ENCODE data around the gene CISD2.

CISD2 gene

DNA sequence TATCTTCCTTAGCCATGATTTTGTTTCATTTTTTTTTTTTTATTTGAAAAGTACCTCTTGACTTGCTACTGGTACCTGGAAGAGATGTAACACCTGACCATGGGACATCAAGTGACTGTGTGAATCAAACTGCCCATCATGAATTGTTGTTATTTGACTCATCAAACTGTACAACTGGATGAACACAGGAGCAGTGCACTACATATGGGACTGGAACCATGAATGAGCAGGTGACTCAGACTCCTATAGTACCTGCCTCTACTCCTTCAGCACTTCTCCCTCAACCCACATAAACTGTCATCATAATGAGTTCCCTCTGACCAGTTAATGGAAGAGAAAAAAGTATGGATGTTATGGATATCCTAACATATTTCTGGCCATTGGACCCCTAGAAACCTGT is 25.5 kb upstream of the CISD2 start:
- H2AK5ac ChIP-seq (ENCODE audit: low read length) = no peak overlapping the region
- H3K4me2 ChIP-seq (ENCODE audit: low read length) = no peak overlapping the region

GRCh38 chr4:102843938-102844337 is 24.9 kb upstream of the CISD2 start:
- Histone ChIP-seq H3K36me3 (ENCODE audit: control insufficient read depth in 1 of 2, insufficient read depth in 2 of 2, low read length in 2 of 2) (peaks cover 0 to 2% of the 10 kb centered on the region in 2 experiments), H3K79me1 (ENCODE audit: low read length) (no peaks in the 10 kb centered on the region), H2AFZ (ENCODE audit: insufficient read depth, low read length, poor library complexity) (no peak overlapping the region), H3K27me3 (ENCODE audit: insufficient read depth, low read length) (no peaks in the 10 kb centered on the region), H4K91ac (ENCODE audit: low read depth, low read length) (no peak overlapping the region), H2BK12ac (ENCODE audit: low read length) (no peak overlapping the region), H3K4me1 (ENCODE audit: control insufficient read depth in 1 of 2, insufficient read depth in 2 of 2, low read length in 2 of 2) (no peaks in the 10 kb centered on the region), H3K18ac (ENCODE audit: low read length) (no peak overlapping the region), H3K9me3 (ENCODE audit: insufficient read depth, low read depth, low read length) (no peaks in the 10 kb centered on the region), H3K79me2 (ENCODE audit: control insufficient read depth, insufficient read depth, low read length, poor library complexity) (no peaks in the 10 kb centered on the region), H3K14ac (ENCODE audit: low read length) (no peak overlapping the region), H3K9ac (ENCODE audit: low read length) (no peak overlapping the region), H3K27ac (ENCODE audit: low read depth, low read length) (no peak overlapping the region), H3K4ac (ENCODE audit: low read depth, low read length) (no peak overlapping the region), H3K4me3 (ENCODE audit: low read depth, low read length) (no peak overlapping the region), H4K8ac (ENCODE audit: low read depth, low read length) (no peak overlapping the region), H2BK120ac (ENCODE audit: insufficient read depth, low read length, poor library complexity) (no peak overlapping the region), H2BK5ac (ENCODE audit: low read depth, low read length, poor library complexity) (no peak overlapping the region), H3K4me2 (ENCODE audit: low read length) (no peak overlapping the region), H2AK5ac (ENCODE audit: low read length) (no peak overlapping the region), H4K12ac (ENCODE audit: low read depth, low read length) (no peak overlapping the region), H3K23ac (ENCODE audit: low read length) (no peak overlapping the region)
- DNase-seq = no peak
- no CpG with 5 or more reads among the region's 1 CpG for WGBS (ENCODE audit: extremely low coverage, insufficient coverage, insufficient read length)

More for the DNA sequence above, 25.5 kb upstream of the CISD2 start:
- Histone ChIP-seq H2BK5ac (ENCODE audit: low read depth, low read length, poor library complexity) (no peak overlapping the region), H3K9ac (ENCODE audit: low read length) (no peak overlapping the region), H4K12ac (ENCODE audit: low read depth, low read length) (no peak overlapping the region), H3K79me1 (ENCODE audit: low read length) (no peaks in the 10 kb centered on the region), H2AFZ (ENCODE audit: insufficient read depth, low read length, poor library complexity) (no peak overlapping the region), H3K4me3 (ENCODE audit: low read depth, low read length) (no peak overlapping the region), H2BK12ac (ENCODE audit: low read length) (no peak overlapping the region), H3K14ac (ENCODE audit: low read length) (no peak overlapping the region), H3K27me3 (ENCODE audit: insufficient read depth, low read length) (no peaks in the 10 kb centered on the region), H3K9me3 (ENCODE audit: insufficient read depth, low read depth, low read length) (no peaks in the 10 kb centered on the region), H4K91ac (ENCODE audit: low read depth, low read length) (no peak overlapping the region), H2BK120ac (ENCODE audit: insufficient read depth, low read length, poor library complexity) (no peak overlapping the region), H3K4ac (ENCODE audit: low read depth, low read length) (no peak overlapping the region), H4K8ac (ENCODE audit: low read depth, low read length) (no peak overlapping the region), H3K36me3 (ENCODE audit: control insufficient read depth in 1 of 2, insufficient read depth in 2 of 2, low read length in 2 of 2) (peaks cover 0 to under 1% of the 10 kb centered on the region in 2 experiments), H3K23ac (ENCODE audit: low read length) (no peak overlapping the region), H3K4me1 (ENCODE audit: control insufficient read depth in 1 of 2, insufficient read depth in 2 of 2, low read length in 2 of 2) (no peaks in the 10 kb centered on the region), H3K18ac (ENCODE audit: low read length) (no peak overlapping the region), H3K79me2 (ENCODE audit: control insufficient read depth, insufficient read depth, low read length, poor library complexity) (no peaks in the 10 kb centered on the region), H3K27ac (ENCODE audit: low read depth, low read length) (no peak overlapping the region)
- DNase-seq = no peak

GRCh38 chr4:102847687-102848086 is 21.1 kb upstream of the CISD2 start:
- H2AFZ ChIP-seq (ENCODE audit: insufficient read depth, low read length, poor library complexity) = no peak overlapping the region
- no peak overlapping the region for H3K4ac ChIP-seq (ENCODE audit: low read depth, low read length)
- no peak overlapping the region for H3K4me3 ChIP-seq (ENCODE audit: low read depth, low read length)
- H3K27me3 ChIP-seq (ENCODE audit: insufficient read depth, low read length) = no peaks in the 10 kb centered on the region
- H3K79me2 ChIP-seq (ENCODE audit: control insufficient read depth, insufficient read depth, low read length, poor library complexity) = no peaks in the 10 kb centered on the region
- H2BK120ac ChIP-seq (ENCODE audit: insufficient read depth, low read length, poor library complexity) = no peak overlapping the region
- WGBS (ENCODE audit: extremely low coverage, insufficient coverage, insufficient read length) = no CpG with 5 or more reads among the region's 8 CpGs
- H2AK5ac ChIP-seq (ENCODE audit: low read length) = no peak overlapping the region
- H2BK12ac ChIP-seq (ENCODE audit: low read length) = no peak overlapping the region
- no peak overlapping the region for H3K9ac ChIP-seq (ENCODE audit: low read length)
- H3K23ac ChIP-seq (ENCODE audit: low read length) = no peak overlapping the region
- H3K79me1 ChIP-seq (ENCODE audit: low read length) = no peaks in the 10 kb centered on the region
- H3K27ac ChIP-seq (ENCODE audit: low read depth, low read length) = no peak overlapping the region
- no peak overlapping the region for H4K91ac ChIP-seq (ENCODE audit: low read depth, low read length)
- H2BK5ac ChIP-seq (ENCODE audit: low read depth, low read length, poor library complexity) = no peak overlapping the region
- H3K4me1 ChIP-seq (ENCODE audit: control insufficient read depth in 1 of 2, insufficient read depth in 2 of 2, low read length in 2 of 2) = no peaks in the 10 kb centered on the region
- H3K4me2 ChIP-seq (ENCODE audit: low read length) = no peak overlapping the region
- DNase-seq = no peak
- H3K18ac ChIP-seq (ENCODE audit: low read length) = no peak overlapping the region
- H3K36me3 ChIP-seq (ENCODE audit: control insufficient read depth in 1 of 2, insufficient read depth in 2 of 2, low read length in 2 of 2) = peaks cover 0 to 2% of the 10 kb centered on the region in 2 experiments
- H4K12ac ChIP-seq (ENCODE audit: low read depth, low read length) = no peak overlapping the region
- H4K8ac ChIP-seq (ENCODE audit: low read depth, low read length) = no peak overlapping the region
- no peak overlapping the region for H3K14ac ChIP-seq (ENCODE audit: low read length)
- no peaks in the 10 kb centered on the region for H3K9me3 ChIP-seq (ENCODE audit: insufficient read depth, low read depth, low read length)

GRCh38 chr4:102849579-102850104 is 19.1 kb upstream of the CISD2 start:
- H3K9me3 ChIP-seq (ENCODE audit: insufficient read depth, low read depth, low read length) = no peaks in the 10 kb centered on the region
- no peak overlapping the region for H4K12ac ChIP-seq (ENCODE audit: low read depth, low read length)
- H4K91ac ChIP-seq (ENCODE audit: low read depth, low read length) = no peak overlapping the region
- DNase-seq = no peak
- H3K27me3 ChIP-seq (ENCODE audit: insufficient read depth, low read length) = no peaks in the 10 kb centered on the region
- H2BK120ac ChIP-seq (ENCODE audit: insufficient read depth, low read length, poor library complexity) = no peak overlapping the region
- H2BK12ac ChIP-seq (ENCODE audit: low read length) = no peak overlapping the region
- no peaks in the 10 kb centered on the region for H3K79me2 ChIP-seq (ENCODE audit: control insufficient read depth, insufficient read depth, low read length, poor library complexity)
- no peak overlapping the region for H3K27ac ChIP-seq (ENCODE audit: low read depth, low read length)
- H3K14ac ChIP-seq (ENCODE audit: low read length) = no peak overlapping the region
- H3K79me1 ChIP-seq (ENCODE audit: low read length) = no peaks in the 10 kb centered on the region
- no peak overlapping the region for H3K4ac ChIP-seq (ENCODE audit: low read depth, low read length)
- no peak overlapping the region for H4K8ac ChIP-seq (ENCODE audit: low read depth, low read length)
- no peak overlapping the region for H2AFZ ChIP-seq (ENCODE audit: insufficient read depth, low read length, poor library complexity)
- H3K36me3 ChIP-seq (ENCODE audit: control insufficient read depth in 1 of 2, insufficient read depth in 2 of 2, low read length in 2 of 2) = peaks cover 0 to 2% of the 10 kb centered on the region in 2 experiments
- no CpG with 5 or more reads among the region's 3 CpGs for WGBS (ENCODE audit: extremely low coverage, insufficient coverage, insufficient read length)
- H3K18ac ChIP-seq (ENCODE audit: low read length) = no peak overlapping the region
- H3K4me3 ChIP-seq (ENCODE audit: low read depth, low read length) = no peak overlapping the region
- H3K9ac ChIP-seq (ENCODE audit: low read length) = no peak overlapping the region
- H2BK5ac ChIP-seq (ENCODE audit: low read depth, low read length, poor library complexity) = no peak overlapping the region
- no peak overlapping the region for H3K4me2 ChIP-seq (ENCODE audit: low read length)
- no peak overlapping the region for H3K23ac ChIP-seq (ENCODE audit: low read length)
- no peak overlapping the region for H2AK5ac ChIP-seq (ENCODE audit: low read length)
- no peaks in the 10 kb centered on the region for H3K4me1 ChIP-seq (ENCODE audit: control insufficient read depth in 1 of 2, insufficient read depth in 2 of 2, low read length in 2 of 2)

Data from trophoblast cell (in vitro differentiated cells and primary cell).